Activated T-cell treated with anti-CD3 and anti-CD28 coated beads, Interleukin-2, amount 50 U/mL, for 1 hour (primary cell): ENCODE results near the gene PRKCA.

Experiments
- DNase-seq: peaks from one replicate; pipeline ENCODE4 v3.0.0-alpha.2; 2020

PRKCA gene

DNA sequence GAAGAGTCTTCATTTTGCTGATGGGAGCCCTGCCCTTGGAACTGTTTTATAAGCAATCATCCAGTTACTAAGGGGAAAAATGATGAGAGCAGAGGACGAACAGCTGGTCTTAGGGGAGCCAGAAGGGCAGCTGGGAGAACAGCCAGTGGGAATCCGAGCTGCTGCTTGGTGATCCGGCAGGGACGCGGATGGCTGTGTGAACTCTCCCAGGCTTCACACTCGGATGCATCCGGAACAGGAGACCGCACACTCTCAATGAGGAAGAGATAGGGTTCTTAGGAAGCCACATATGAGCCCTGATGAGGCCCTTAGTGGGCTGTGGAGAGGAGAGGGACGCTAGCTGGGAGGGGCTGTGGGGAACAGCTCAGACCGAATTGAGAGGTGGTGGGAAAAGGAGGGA lies 527.5 kb downstream of the PRKCA start:
- DNase-seq = no peak

DNA sequence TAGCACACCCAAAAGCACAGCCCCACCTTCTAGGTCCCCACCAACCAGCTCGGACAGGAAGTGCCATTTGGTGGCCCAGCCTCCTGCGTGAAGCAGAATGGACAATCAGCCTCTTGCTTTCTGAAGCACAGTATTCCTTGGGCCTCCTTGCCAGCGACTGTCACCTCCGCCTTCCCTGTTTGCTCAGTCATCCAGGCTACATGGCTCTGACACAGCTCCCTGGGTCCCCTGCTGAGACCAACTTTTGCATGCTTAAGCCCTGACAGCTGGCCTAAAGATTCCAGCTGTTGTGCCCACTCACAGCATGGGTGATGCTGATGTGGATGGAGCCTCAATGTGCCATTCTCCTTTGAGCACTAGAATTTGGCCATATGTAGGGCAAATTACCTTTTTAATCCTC lies 528.0 kb downstream of the PRKCA start:
- DNase-seq = no peak

DNA sequence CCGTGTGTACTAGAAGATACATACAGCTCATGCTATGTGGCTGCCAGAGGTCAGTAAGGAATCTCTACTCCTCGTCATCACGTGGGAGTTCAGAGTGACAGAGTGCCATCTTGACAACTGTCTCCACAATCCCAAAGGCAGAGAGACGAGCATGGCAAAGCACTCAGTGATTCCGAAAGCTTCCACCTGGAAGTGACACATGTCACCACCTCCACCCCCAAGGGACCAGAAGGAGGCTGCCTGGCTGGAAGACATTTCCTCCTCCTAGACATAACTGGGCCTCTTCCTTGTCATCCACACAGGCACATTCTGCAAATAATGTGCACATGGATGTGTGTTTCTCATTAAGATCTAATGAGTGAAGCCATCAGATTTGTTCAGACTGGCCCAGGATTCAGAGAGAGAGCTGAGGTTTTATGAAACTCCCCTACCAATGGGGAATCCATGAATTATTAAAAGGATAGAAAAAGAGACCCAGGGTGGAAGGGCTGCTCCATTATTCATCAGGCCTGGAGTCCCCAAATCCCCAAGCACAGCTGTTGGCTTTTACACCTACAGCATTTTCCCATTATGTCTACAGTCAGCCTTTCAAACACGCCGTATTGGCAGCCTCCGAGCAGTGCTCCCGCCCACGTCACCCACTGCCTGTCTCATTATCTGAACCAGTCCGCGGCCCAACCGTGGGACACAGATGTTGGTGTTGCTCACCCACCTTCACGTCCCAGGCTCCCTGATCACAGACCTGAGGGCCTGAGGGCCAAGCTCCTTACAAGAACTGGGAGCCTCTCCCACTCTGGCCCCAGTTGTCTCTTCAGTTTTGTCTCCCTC lies 529.2 kb downstream of the PRKCA start:
- no peak for DNase-seq

DNA sequence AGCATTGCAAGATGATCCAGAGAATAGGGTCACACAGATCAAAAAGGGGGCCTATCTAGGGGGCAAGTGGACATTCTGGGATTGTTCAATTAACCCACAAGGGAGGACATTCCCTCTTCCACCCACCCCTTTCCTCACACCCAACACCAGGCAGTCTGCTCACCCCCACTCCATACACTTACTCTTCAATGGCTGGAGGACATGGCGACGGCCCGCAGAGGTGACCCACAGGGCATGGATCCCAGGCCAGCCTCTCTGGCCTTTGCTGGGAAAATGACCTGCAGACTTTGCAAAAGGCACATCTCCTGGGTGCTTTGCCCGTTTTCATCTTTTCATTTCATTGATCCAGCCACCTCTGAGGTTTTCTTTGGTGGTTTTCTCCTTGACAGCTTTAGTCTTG lies 530.8 kb downstream of the PRKCA start:
- DNase-seq = no peak

DNA sequence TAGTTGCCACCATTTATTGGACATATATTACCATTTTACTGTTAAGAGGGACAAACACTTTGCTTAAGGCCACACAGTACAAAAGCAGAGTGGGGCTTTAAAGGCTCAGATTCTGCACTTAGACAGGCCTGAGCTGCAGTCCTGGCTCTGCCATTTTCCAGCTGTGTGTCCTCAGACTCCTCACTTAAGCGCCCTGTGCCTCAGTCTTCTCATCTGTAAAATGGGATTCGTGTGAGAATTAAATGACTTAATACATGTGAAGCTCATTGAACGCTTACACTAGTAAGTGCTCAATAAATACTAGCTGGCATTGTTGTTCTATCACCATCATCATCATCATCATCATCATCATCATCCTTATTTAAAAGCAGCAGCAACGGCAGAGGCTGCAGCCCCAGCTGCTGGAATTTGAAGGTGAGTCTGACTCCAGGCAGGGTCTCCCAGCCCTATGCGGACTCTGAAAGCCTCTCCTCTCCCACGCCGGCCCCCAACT lies 532.1 kb downstream of the PRKCA start:
- no peak for DNase-seq

DNA sequence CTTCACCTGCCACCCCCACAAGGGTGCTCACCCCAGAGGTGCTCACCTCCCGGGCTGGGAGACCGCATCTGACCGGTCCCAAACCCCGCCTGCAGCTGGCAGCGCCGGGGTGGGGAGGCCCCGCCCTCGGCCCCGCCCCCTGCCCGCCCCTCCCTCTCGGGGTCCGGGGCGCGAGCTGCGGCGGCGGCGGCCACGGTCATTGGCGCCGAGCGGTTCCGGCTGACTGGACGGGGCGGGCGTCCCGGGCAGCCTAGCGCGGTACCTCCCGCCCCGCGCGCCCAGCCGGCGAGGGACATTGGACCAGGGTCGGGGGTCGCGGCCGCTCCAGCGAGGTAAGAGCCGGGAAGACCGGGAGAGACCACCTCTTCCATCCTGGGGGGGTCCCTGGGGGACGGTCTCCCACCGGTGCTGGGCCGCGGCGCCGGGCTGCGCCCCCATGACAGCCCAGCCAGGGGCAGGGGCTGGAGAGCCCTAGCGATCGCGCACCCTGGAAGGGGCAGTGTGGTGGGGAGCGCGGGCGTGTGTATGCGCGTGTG lies 532.6 kb downstream of the PRKCA start, which contains the start of gene CACNG5:
TSS of gene CACNG5 (plus strand) at position 199 of the 536 bp plus-strand sequence. CDS start 42,216 bp downstream, outside the sequence.
- no peak for DNase-seq

DNA sequence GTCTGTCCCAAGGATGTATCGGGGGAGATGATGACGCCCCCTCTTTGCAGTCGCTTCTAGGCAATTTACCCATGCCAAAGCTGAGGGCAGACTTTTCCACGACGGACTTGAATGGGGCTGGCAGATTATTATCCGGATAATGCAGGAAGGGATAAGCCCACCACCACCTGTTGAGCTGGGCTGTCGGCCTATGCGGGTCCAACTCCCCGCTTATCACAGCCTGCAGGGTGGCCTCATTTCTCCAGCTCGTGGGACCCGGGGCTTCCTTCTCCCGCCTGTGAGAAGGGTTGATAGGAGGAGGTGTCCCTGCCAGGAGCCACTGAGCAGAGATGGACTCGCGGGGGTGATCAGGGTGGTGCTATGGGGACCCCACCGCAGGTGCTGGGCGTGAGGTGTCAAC lies 533.1 kb downstream of the PRKCA start:
- DNase-seq = no peak

DNA sequence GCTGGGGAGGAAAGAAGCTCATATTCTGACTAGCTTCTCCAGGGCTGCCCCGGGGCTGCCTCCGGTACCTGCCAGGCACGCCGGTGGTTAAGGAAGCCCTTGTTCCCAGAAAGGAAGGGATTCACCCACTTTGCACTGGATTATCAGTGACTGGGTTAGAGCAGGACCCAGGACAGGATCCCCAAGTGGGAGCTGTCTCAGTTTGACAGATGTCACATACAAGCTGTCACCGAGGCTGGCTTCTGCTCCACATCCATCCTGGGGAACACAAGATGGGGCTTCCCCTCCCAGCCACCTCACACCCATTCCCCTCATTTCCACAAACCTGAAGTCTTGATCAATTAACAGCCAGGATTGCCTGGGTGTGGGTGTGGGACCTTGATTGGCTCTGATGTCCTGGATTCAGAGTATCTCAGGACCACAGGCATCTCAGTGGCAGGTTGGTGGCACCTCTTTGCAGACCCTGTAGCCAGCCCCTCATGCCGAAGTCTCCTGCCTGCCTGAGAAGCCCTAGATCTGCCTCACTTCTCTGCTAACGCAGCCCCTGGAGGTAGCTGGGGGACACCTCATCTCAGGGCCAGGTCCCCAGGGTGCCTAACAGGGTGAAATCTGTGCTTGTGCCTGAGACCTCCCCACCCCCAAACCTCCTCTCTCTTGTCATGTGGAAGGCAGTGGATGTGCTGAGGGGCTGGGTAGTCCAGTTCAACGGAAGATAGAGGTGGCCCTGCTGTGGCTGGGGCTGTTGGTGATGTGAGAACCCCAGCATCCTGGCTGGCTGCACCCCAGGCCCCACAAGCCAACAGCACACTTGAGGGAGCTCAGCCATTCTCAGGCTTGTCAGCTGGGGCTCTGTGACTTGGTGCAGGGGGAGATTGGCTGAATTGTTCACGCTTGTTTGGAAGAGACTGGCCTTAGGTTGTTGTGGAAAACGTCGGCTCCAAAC lies 533.9 kb downstream of the PRKCA start:
- no peak for DNase-seq

DNA sequence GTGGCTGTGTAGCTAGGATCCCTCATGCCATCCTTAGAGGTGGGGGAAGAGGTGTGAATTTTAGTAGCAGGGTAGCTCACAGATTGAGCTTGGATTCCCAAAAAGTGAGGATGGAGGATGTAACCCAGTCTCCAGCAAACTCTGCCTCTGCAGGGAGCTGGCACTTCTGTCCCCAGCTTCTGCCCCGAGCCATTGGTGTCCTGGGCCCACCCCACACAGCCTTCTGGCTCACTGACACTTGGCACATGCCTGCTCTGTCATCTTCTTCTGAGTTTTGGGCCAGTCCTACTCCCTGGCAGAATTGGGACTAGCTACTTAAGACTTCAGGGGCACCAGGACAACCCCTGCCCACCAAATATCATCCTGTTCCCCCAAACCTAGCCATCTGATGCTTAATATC lies 534.8 kb downstream of the PRKCA start:
- no peak for DNase-seq

DNA sequence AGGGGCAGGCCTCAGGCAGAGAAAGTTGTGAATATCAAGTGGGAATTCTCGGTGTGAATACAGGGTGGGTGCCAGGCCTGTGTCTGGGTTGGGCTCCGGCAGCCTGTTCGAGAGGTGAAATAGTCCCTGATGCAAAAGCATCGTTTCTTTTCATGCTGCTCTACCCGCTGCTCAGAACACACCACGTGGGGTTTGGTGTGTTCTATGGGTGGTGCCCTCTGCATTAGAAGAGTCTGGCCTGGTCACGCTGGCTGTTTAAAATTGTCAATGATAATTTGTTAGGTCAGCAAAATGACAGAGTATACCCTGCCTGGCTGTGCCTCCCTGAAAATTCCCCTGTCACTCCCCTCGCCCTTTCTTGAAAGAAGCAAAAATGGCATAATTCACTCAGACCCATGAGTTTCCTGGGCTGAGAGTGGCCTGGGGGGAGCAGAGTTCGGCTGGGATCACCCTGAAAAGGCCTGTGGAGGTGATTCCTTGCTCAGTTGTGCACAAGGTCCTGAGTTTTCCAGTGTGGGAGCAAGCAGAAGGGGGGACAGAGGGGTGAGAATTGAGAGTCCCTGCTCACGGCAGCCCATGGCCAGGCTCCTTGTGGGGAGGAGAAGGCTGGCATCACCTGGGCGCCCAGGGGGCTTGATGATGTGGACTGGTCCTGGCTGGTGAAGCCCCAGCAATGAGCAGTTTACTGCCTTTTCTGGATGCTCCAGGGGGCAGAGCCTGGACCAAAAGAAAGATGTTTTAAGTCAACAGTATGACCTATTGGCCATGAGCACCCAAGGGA lies 535.7 kb downstream of the PRKCA start:
- DNase-seq = no peak

DNA sequence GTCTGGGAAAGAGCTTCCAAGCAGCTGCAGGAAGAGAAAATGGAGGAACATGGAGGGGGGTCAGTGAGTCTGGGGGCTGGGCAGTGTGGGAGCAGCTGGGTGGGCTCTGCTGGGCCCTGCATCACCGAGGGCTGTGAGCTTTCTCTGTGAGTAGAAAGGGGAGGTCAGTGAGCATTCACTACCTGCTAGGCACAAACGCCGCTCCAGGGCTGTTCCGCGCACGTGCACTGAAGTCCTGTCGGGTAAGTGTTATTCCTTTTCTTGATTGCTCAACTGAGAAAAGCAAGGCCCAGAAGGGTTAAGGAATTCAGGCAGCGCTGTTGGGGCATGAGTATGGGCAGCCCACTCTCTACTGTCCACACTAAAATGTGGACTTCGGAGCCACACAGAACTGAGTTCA lies 537.2 kb downstream of the PRKCA start:
- no peak for DNase-seq

DNA sequence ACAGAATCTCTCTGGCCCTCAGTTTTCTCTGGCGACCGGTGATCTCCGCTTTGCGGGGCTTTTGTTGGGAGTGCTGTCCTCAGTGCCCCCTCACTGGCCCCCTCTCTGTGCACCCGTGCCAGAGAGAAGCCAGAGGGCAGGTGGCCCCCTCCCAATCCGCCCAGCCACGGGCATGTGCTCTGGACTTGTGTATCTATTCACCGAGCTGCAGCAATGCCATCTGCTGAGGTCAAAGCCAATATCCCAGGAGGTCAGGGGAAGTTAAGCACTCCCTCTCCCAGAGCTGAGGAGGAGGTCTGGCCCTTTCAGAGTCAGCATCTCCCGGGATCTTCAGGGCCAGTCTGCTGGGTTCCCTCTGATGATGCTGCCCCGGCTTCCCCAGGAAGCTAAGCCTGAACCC lies 537.6 kb downstream of the PRKCA start:
- no peak for DNase-seq

DNA sequence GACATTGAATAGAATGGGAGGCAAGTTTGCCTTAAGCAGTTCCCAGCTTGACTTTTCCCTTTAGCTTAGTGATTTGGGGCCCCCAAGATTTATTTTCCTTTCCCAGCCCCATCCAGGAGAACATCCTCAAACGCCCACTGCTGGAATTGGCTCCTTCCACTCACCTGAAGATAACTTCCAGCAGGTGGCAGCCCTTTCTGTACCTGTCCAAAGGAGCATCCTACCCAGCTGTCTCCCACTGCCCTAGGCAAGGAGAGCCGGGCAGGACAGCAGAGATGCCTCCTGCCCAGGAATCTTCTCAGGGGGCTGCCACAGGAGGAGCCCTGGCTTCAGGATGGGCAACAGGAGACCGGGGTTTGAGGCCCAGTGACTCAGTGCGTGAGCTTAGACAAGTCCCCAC lies 538.9 kb downstream of the PRKCA start:
- no peak for DNase-seq

DNA sequence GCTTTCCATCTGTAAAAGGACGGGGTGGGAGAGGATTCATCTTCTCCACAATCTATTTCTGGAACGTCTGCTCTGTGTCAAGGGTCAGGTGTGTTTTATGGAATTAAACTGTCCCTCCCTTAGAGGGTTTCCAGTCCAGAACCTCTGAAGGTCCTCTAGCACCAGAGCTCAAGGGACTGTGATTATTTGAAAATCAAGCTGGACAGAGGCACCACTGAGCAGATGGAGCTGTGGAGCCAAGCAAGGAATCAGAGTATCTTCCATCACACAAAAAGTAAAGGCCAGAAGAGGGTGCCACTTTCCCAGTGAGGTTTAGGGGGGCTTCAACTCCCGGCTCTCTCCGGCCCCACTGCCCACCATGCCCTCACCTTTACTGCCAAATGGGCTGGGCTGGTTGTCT lies 539.3 kb downstream of the PRKCA start:
- DNase-seq = no peak

DNA sequence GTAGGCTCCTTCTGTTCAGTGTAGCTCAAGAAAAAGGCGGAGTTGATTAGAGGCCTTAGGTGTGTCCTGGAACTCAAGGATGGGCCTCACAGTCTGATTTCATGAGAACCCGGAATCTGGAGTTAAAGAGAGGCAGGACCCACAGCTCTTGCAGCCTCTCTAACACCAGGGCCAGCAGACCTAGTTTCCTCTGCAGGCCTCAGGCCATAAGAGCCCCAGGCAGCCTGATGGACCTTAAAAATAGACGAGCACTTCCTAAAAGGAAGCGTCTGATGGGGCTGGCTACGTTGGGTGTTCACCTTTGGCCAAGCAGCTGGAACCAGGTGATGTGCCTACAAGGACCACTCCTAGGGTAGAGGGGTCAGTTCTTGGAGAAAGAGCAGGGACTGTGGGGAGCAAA lies 540.1 kb downstream of the PRKCA start:
- DNase-seq = no peak

DNA sequence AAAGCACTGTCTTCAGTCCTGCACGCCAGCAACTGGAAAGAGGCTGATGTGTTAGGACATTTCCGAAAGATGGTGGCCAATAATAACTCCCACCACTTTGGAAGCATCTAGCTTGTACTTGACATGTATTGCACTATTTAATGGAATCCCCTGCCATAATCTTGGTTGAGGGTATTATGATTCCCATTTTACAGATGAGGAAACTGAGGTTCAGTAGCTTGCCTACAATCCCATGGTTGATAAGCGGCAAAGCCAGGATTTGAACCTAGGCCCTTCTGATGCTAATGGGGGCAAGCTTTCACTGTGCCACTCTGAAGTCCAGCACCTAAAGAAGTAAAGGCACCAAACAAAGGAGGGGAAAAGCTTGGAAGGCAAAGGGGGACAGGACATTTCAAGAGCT lies 540.5 kb downstream of the PRKCA start:
- DNase-seq = no peak

DNA sequence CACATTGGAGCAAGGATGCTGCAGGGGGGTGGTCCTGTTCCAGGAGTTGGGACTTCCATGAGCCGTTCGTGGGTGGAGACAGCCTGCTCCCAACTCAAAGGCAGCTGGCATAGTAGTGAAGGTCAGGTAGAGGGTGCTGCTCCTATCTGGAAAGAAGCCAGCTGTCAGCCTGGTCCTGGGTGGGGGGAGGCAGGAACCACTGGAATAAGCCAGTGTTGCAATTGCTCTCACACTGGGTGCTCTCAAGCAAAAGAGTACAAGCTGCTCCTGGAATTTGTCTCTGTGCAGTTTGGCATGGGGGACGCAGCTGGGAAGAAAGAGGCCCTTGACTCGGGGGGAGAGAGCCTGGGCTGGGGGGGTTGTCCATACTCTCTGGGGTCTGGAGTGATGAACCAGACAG lies 541.2 kb downstream of the PRKCA start:
- no peak for DNase-seq

DNA sequence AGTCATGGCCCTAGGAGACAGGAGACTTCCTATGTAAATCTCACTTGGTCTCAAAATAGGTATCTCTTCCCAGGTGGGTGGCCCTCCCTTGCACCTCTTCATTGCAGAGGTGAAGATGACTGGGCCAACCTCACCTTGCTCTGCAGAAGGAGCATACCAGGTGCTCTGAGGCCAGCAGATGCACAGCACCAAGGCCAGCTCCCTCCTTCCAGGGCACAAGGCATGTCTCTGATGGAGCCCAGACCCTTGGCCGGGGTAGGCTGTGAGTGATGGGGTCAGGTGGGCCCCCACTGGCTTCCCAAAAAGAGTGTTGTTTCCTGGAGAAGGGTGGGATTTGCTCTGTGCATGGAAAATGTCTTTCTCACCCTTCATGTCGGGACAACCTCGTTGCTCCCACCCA lies 545.3 kb downstream of the PRKCA start:
- no peak for DNase-seq

DNA sequence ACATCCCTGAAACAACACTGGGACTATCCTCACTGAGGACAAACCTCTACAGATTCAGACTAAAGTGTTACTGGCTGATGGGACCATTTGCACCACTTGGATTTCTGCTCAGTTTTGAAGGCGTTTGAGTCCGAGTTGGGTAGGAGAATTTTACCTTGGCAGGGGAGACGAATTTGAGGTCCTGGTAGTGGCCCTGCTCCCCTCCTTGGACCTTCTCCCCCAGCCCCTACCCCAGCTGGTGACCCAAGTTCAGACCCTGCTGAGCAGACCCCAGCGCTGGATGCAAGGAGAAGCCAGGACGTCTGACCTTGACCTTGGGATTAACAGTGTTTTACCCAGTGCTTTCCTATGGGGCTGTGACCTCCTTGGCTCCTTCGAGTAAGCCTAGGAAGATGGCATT lies 546.1 kb downstream of the PRKCA start:
- DNase-seq = no peak

DNA sequence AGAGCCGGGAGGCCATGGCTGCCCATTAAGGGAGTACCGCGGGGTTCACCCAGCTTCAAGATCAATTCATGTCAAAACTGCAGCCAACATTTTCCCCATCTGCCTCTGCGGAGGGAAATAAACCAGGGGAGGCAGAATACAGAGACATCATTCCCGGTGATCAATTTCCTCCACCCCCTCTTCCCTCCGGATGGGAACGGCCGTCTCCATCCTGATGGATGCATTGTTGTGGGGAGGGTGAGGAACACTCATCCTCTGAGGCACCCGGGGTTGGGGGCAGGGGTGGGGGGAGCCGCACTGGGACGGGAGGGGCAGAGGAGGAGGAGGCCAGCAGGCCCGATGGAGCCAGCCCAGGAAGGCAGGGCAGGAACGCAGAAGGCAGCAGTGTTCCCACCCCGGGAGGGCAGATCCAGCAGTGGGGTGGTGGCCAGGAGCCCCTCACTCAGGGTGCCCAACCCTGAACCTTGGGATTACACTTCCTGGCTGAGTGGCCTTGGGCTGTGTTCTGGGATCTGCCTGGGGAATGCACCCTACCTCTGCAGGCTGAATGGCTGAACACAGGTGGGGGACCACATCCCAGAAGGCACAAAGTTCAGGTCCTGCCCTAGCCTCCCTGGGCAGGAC lies 546.7 kb downstream of the PRKCA start:
- DNase-seq = no peak

DNA sequence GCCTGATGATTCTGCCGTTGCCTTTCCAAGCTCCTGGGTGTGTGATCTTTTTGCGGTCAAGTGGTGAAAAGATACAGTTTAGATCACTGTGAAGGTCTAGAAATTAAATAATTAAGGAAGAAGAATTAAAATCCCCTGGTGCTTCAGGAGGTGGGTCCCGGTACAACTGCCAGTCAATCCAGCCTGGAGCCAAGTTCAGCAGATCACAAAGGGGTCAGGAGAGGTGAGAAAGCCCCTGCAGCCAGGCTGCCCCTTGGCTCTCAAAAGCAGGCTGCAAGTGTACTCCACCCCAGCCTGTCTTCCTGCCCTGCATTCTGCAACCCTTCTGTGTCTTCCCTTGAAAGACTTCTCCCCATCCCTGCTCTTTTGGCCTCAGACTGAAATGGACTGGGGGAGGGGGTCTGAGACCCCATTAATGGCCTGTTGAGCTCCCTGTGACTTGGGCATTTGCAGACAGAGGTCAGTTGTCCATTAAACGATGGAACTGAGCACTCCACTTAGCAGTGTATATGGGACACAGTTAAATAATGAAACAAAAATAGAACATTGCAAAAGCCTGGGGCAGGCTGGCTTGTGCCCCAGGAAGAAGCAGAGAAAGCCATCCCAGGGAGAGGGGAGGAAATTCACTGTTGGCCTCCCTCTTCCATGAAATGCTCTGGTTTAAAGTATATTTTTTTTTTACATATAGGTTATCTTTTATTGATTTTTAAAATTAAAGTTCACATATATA lies 547.6 kb downstream of the PRKCA start:
- no peak for DNase-seq

DNA sequence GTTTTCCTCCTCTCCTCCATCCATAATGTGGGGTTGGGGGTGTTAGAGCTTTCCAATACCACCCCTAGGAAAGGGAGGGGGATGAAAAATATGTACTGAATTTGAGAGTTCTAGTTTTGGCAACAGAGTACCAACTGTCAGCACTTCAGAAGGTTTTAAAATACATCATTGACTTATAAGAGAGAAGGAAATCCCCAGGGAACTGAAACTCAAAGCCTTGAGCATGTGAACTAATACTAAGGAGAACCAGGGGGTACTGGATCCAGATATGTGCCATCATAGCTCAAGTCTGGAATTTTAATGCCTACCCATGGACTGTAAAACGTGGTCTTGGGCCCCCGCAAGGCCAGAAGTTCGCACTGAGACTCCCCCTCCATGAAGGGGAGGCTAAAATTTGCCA lies 548.3 kb downstream of the PRKCA start:
- no peak for DNase-seq
